NOMO-1 treated with dmso at 0.1 percent for 144 hours (cell line): ENCODE data around the gene NOMO2.
"Not testable (repeated sequence)": the region's sequence is repeated elsewhere in the genome, so short reads cannot be mapped to it uniquely, and the experiment has no call there.

Experiments used
- DNase-seq: peaks from one replicate; lab custom pipeline; 2025; ENCODE audit not compliant: unreplicated experiment; lab: John Stamatoyannopoulos, UW

Gene NOMO2

DNA sequence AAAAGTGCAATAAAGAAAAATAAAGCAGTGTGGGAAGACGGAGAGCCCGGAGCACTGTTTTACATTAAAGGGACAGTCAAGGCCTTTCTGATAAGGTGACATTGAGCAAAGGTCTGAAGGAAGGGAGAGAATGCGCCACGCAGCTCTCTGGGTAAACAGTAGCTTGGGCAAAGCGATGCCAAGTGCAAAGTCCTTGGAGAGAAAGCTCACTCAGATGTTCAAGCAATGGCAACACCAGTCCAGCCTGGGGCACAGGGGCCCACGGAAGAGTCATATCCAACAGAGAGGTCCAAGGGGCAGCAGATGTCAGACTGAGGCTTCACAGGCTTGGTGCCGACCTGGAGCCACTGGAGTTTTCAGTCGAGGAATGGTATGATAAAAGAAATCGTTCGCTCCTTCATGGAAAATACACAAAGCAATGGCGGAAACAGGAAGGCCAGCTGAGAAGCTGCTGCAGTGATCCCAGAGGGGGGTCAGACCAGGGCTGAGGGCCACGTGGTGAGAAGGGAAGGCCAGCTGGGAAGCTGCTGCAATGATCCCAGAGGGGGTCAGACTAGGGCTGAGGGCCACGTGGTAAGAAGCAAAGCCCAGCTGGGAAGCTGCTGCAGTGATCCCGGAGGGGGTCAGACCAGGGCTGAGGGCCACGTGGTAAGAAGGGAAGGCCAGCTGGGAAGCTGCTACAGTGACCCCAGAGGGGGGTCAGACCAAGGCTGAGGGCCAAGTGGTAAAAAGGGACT, 40.3 kb downstream of the NOMO2 start:
- DNase-seq = not testable (repeated sequence)

DNA sequence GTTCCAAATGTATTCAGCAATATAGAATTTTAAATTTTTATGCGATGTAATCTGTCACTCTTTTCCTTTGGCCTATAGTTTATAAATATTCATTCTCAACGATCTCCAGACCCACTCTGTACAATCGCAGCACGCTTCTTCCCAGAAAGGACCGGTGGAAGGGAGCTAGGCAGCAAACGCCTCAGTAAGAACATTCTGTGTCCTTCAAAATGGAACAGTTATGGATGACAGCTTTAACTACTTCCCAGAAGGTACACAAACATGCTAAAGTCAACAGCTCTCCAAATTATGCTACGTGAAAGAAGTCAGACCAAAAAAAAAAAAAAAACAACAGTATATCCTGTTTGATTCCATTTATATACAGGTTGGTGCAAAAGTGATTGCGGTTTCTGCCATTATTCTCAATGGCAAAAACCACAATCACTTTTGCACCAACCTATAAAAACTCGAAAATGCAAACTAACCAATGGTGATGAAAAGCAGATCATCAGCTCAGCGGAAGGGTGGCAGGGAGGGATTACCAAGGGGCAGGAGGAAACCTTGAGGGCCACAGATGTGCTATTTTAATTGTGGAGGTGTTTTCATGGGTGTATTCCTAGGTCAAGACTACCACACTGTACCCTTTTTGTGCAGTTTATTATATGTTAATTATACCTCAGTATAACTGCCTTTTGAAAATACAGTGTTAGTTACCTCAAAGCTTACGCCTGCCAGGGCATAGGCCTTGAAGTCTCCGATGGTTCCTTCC, 43.2 kb downstream of the NOMO2 start:
- not testable (repeated sequence) for DNase-seq

DNA sequence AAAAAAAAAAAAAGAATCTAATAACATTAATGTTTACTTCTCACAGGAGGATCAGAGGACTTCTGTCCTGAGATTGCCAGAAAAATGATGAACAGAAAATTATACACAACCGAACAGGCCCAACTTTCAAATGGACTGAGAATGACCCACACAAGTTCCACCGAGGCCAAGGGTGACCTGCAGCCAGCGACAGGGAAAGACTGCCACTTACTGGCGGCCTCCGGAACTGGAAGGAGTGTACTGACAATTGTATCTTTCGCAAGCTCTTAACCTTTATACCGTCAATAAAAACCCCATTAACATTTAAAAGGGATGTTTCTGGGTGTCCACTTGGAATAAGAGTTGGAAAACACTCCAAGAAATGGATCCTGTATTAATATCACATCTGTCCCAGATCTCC, 63.5 kb downstream of the NOMO2 start:
- DNase-seq = not testable (repeated sequence)

DNA sequence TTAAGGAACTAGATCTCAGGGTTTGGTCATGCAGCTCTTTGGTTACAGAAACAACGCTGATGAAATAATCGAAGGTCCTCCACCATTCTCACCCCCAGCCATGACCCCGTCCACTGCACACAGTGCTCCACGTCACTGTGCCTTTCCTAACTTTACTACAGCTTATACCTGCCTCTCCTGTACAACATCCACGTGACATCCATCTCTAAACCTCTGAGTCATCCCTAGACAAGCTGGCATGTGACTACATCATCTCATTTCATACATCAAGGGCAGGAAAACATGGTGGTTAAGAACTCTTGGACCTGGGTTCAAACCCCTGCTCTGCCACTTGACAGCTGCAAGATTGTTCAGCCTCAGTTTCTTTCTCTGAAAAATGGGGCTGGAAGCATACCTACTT, 64.9 kb downstream of the NOMO2 start:
- DNase-seq = not testable (repeated sequence)

DNA sequence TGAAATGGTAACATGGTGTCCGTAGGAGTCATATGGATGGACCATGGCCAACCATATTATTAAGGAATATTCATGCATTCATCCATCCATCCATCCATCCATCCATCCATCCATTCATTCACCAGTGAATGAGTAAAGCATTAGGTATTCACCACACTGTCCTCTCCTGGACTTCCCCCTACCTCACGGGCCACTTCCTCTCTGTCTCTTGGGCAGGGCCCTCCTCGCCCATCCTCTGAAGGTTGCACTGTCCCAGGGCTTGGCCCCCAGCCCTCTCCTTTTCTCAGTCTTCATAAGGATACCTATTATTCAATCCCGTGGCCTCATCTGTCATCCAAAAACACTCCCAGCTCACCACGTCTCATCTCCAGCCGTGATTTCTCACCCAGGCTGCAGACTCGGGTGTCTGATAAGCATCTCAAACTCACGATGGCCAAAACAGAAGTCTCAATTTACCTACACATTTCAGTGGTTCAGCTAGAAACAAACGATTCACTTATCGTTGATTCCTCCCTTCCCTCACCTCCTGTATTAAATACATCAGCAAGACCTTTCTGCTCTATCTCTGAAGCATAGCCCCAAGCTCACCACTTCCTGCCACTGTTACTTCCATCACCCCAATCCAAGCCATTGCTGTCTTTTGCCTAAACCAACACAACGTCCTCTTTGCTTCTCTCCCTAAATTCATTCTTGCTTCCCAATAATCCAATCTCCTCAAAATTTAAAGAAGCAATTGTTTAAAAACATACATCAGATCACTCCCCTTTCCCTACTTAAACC, 69.6 kb downstream of the NOMO2 start:
- DNase-seq = not testable (repeated sequence)

DNA sequence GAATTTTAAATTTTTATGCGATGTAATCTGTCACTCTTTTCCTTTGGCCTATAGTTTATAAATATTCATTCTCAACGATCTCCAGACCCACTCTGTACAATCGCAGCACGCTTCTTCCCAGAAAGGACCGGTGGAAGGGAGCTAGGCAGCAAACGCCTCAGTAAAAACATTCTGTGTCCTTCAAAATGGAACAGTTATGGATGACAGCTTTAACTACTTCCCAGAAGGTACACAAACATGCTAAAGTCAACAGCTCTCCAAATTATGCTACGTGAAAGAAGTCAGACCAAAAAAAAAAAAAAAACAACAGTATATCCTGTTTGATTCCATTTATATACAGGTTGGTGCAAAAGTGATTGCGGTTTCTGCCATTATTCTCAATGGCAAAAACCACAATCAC, 125.9 kb downstream of the NOMO2 start:
- DNase-seq = not testable (repeated sequence)

DNA sequence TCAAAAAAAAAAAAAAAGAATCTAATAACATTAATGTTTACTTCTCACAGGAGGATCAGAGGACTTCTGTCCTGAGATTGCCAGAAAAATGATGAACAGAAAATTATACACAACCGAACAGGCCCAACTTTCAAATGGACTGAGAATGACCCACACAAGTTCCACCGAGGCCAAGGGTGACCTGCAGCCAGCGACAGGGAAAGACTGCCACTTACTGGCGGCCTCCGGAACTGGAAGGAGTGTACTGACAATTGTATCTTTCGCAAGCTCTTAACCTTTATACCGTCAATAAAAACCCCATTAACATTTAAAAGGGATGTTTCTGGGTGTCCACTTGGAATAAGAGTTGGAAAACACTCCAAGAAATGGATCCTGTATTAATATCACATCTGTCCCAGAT, 146.1 kb downstream of the NOMO2 start:
- not testable (repeated sequence) for DNase-seq

DNA sequence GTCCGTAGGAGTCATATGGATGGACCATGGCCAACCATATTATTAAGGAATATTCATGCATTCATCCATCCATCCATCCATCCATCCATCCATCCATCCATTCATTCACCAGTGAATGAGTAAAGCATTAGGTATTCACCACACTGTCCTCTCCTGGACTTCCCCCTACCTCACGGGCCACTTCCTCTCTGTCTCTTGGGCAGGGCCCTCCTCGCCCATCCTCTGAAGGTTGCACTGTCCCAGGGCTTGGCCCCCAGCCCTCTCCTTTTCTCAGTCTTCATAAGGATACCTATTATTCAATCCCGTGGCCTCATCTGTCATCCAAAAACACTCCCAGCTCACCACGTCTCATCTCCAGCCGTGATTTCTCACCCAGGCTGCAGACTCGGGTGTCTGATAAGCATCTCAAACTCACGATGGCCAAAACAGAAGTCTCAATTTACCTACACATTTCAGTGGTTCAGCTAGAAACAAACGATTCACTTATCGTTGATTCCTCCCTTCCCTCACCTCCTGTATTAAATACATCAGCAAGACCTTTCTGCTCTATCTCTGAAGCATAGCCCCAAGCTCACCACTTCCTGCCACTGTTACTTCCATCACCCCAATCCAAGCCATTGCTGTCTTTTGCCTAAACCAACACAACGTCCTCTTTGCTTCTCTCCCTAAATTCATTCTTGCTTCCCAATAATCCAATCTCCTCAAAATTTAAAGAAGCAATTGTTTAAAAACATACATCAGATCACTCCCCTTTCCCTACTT, 152.2 kb downstream of the NOMO2 start:
- not testable (repeated sequence) for DNase-seq

DNA sequence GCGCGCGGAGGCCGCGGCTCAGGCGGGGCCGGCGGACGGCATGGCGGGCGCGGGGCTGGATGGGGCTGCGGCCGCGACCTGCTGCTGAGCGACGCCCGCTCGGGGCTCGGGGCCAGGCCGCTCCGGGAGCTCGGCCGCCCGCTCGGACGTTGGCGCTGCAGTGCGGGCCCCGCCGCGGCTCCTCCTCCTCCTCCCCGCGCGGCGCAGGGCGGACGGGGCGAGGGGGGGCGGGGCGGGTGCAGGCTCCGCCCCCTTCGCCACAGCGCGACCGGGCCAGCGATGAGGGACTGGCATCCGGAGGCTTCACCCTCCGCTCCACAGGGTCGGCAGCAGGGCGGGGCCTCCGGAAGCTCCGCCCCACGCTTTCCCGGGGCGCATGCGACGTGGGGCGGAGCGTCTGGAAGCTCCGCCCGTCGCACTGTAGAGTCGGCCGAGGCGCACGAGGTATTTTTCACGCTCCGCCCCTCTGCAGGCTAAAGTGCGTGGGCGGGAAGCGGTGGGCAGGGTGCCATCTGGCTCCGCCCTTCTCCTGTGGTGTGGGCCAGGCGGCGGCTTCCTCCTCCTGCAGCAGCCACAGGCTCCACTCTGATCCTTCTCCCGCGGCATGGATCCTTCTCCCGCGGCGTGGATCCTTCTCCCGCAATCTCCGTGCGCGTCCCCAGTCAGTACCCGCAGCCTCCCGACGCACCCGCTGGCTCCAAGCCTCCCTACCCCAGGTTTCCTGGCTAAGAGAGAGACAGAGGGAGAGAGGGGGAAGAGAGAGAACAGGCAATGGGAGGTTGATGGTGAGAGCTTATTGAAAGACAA, 159.8 kb downstream of the NOMO2 start:
- not testable (repeated sequence) for DNase-seq

DNA sequence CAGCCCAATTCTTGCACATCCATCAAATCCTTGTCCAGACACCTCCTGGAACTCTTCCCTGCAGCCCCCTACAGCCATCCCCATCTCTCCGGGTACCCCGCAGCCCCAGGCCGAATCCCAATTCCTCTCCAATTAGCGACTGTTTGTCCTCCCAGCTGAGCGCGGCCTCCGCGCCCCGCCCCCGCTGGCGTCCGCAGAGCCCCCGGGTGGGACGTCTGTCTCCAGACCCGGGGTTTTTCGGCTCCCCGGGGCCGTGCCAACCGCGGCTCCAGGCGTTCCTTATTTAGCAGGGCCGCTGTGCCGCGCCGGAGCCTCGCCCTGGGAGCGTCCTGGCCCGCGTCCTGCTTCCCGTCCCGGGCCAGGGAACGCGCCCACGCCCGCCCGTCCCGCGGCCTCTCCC, 160.7 kb downstream of the NOMO2 start:
- not testable (repeated sequence) for DNase-seq

DNA sequence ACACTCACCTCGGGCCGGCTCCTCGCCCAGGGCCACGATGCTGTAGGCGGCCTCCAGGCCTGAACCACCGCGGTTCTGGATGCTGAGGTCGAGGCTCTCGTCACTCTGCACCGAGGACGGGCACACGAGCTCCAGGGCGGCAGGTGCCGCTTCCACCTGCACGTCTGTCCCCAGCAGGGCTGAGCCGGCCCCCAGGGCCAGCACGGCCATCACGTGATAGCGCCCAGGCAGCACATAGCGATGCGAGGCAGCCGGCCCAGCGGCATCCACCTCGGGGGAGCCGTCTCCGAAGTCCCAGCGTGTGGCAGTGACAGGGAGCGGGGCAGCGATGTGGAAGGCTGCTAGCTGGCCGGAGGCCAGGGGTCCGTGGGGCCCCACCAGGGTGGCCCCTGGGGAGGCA, 167.5 kb downstream of the NOMO2 start:
- not testable (repeated sequence) for DNase-seq

DNA sequence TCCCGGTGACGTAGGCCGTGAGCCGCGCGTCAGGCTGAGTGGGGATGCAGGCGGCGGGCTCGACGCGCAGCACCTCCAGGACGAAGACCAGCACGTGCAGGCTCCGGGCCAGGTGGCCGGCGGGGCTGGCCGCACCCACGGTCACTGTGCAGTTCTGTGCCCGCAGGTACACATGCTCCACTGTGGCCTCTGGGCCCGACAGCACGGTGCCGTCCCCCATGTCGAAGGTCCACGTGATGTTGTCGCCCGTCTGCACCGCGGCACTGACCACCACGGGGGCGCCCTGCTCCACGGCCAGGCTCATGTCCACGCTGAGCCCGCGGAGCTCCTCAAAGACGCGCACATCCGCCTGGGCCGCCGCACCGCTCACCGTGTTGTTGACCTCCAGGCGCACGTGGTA, 174.1 kb downstream of the NOMO2 start:
- DNase-seq = not testable (repeated sequence)

DNA sequence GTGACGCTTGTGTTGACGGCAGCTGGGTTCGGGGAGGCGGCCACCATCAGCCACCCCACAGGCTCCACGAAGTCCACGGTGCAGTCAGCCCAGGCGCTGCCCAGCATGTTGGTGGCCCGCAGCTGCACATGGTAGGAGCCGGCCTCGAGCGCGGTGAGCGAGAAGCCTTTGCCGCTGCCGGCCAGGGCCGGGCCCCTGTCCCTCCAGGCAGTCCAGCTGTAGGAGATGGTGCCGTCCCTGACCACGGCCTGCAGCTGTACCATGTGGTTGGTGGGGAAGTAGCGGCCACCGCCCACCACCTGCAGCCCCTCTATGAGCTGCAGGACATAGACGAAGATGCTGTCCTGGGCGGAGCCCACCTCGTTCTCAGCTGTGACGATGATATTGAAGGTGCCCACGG, 175.4 kb downstream of the NOMO2 start:
- not testable (repeated sequence) for DNase-seq

DNA sequence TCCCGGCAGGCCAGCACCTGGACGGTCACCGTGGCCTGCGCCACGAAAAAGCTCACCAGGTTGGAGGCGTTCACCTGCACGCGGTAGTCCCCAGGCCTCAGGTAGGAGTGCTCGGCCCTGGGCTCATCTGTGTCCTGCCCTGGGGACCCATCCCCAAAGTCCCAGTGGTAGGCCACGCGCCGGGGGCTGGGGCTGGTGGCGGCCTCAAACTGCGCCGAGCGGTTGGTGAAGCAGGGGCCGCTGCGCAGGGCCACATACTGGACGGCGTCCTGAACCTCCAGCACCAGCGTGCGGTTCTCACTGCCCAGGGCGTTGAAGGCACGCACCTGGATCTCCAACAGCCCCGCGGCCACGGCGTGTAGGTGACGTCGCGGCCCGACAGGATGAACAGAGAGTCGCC, 176.6 kb downstream of the NOMO2 start:
- DNase-seq = not testable (repeated sequence)

DNA sequence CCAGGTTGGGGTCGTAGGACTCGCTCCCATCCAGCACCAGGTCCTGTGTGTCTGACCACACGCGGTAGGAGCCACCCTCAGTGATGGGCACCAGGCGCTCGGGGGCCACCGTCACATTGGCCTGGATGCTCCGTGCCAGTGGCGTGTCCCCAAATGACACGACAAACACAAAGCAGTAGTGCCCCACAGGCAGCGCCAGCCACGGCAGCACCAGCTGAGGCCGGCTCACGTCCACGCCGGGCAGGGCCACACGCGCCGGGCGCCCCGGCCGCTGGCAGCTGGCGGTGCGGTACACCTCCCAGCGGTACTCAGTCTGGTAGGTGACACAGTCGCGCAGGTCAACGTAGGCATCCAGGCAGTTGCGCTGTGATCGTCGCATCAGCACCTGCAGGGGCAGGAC, 177.0 kb downstream of the NOMO2 start:
- DNase-seq = not testable (repeated sequence)

DNA sequence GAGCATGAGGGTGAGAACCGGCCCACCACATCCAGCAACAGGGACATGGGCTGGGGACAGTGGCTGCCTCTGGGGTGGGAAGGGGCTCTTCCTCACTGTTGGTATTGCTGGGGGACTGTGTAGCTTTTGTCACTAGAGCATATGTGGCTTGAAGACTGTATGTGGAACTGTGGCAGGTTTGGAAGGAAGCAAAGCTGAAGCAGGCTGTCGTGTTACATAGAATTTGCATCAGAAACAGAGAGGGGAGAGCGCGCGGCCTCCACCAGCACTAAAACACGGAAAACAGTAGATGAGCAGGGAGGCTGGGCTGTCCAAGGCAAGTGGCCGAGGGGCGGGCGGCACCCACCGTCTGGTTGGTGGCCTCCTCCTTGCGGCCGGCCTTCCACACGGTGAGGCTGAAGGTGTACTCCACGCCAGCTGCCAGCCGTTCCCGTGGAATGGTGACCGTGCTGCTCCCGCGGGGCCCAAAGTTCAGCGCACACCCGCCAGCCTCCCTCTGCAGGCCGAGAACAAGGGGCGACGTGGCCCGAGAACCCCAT, 177.7 kb downstream of the NOMO2 start:
- DNase-seq = not testable (repeated sequence)

DNA sequence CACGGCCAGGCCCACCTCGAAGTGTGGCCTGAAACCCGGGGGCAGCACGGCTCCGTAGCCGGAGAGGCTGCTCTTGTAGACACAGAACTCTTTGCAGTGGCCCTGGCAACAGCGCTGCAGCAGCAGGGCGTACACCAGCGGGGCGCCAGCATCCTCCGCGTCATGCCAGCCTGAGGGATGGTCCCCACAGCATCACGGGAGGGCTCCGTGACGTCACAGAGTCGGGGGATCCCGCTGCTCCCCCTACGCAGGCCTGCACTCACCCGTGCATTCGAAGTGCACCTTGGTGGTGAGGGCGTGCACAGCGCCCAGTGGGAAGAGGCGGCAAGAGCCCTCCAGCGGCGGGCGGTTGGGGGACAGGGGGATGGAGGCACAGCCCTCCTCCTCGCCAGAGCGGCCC, 179.2 kb downstream of the NOMO2 start:
- DNase-seq = not testable (repeated sequence)
